OCI-LY1 (cell line): ENCODE measurements around the gene CSNK1A1.

Experiments
- CTCF ChIP-seq: fragments of 200-600 bp; sonication (generic), shearing (Covaris generic); IDR thresholded peaks from 2 replicates; pipeline ENCODE4 v1.5.1; 2017; ENCODE audit warnings: mild to moderate bottlenecking, antibody characterized with exemption, low read length, moderate library complexity, mixed read lengths
- EZH2 ChIP-seq: fragments of 200-600 bp; sonication (generic), shearing (Covaris generic); IDR thresholded peaks from 2 replicates; pipeline ENCODE4 v1.8.0; 2017; ENCODE audit warnings: borderline replicate concordance, mixed run types, mild to moderate bottlenecking, antibody characterized with exemption, low read length, moderate library complexity, mixed read lengths

GRCh38 chr5:149543361-149544027, 7.7 kb downstream of the CSNK1A1 start:
- TF ChIP-seq CTCF (no peak), EZH2 (no peak)
